HepG2 (cell line): ENCODE results near the gene HELZ. TPM values are rescaled to one million over a fixed set of nuclear protein-coding genes. Genes with fewer than 3 reads are reported as not detected.

ENCODE experiments used
- CHD4 ChIP-seq: fragments of 200-600 bp; sonication (generic); IDR thresholded peaks from 2 replicates; pipeline ENCODE4 v1.7.0; 2017; ENCODE audit warnings: mild to moderate bottlenecking, low read length, borderline replicate concordance
- DMAP1 ChIP-seq: IDR thresholded peaks from 2 replicates; pipeline ENCODE4 v1.6.1; 2016
- MYC ChIP-seq: sonication (generic); formaldehyde crosslinking; IDR thresholded peaks from 2 replicates; pipeline ENCODE4 v1.9.0; 2021; ENCODE audit warnings: missing genetic modification reagents, borderline replicate concordance
- NR2F1 ChIP-seq, 2 experiments: fragments of 450-650 bp in 1 of 2; formaldehyde crosslinking in 1 of 2; IDR thresholded peaks; 2 replicates each; pipeline versions ENCODE4 v1.5.0 to v1.6.1; 2016 to 2020; ENCODE audit warnings: mild to moderate bottlenecking in 1 of 2, missing compliant biosample characterization in 1 of 2, missing genetic modification reagents in 1 of 2, moderate library complexity in 1 of 2
- PHF5A ChIP-seq: IDR thresholded peaks from one replicate; pipeline ENCODE4 v1.6.1; 2018; ENCODE audit warnings: low read depth, missing genetic modification reagents; ENCODE audit not compliant: unreplicated experiment
- RAD51 ChIP-seq: fragments of 450-650 bp; IDR thresholded peaks from 2 replicates; pipeline ENCODE4 v1.6.1; 2016; ENCODE audit warnings: borderline replicate concordance
- SIN3A ChIP-seq: IDR thresholded peaks from 2 replicates; pipeline ENCODE4 v1.6.1; 2011; ENCODE audit warnings: low read depth, mild to moderate bottlenecking, control low read depth, low read length, borderline replicate concordance
- SNAI1 ChIP-seq: sonication (generic); formaldehyde crosslinking; IDR thresholded peaks from 2 replicates; pipeline ENCODE4 v1.5.0; 2020; ENCODE audit warnings: mild to moderate bottlenecking, missing genetic modification reagents, borderline replicate concordance
- SP1 ChIP-seq, 2 experiments: fragments of 450-650 bp in 1 of 2; sonication (generic) in 1 of 2; formaldehyde crosslinking in 1 of 2; IDR thresholded peaks; 2 replicates each; pipeline versions ENCODE4 v1.4.0 to v1.6.1; 2016 to 2020; ENCODE audit warnings: missing genetic modification reagents in 1 of 2
- SP140L ChIP-seq: sonication (generic); formaldehyde crosslinking; IDR thresholded peaks from 2 replicates; pipeline ENCODE4 v1.4.0; 2020; ENCODE audit warnings: missing genetic modification reagents, borderline replicate concordance
- ZNF160 ChIP-seq: sonication (generic); formaldehyde crosslinking; IDR thresholded peaks from 2 replicates; pipeline ENCODE4 v1.8.0; 2022; ENCODE audit warnings: mild to moderate bottlenecking, inconsistent platforms, missing genetic modification reagents
- polyA plus RNA-seq, 8 experiments: library from polyadenylated mRNA; depleted of rRNA in 3 of 8; stranded (reverse) in 7 of 8; unstranded in 1 of 8; fragments of >200 nt; fragmentation: Illumina TruSeq in 4 of 8; extraction: Trizol in 4 of 8; gene quantifications; 2 replicates each; pipeline versions ENCODE4 v1.2.1 to v1.2.3, GENCODE V29; 2011 to 2016; ENCODE audit warnings: low read depth in 4 of 8, missing spikeins in 1 of 8, mixed read lengths in 1 of 8; ENCODE audit not compliant: insufficient read depth in 1 of 8
- total RNA-seq, 5 experiments: library from RNA; depleted of rRNA; stranded (reverse); fragments of >200 nt; fragmentation: Illumina TruSeq; extraction: Trizol; gene quantifications; 2 replicates each; pipeline ENCODE4 v1.2.3, GENCODE V29; 2016; ENCODE audit warnings: low read depth in 1 of 5
- TF ChIP-seq, protein P1 (sequence below): sonication (generic); formaldehyde crosslinking; IDR thresholded peaks from 2 replicates; pipeline ENCODE4 v1.8.1; 2023; ENCODE audit warnings: mild to moderate bottlenecking, missing genetic modification reagents
- TF ChIP-seq, protein P2 (sequence below): sonication (generic); formaldehyde crosslinking; IDR thresholded peaks from 2 replicates; pipeline ENCODE4 v1.5.0; 2020; ENCODE audit warnings: missing genetic modification reagents
- TF ChIP-seq, protein P3 (sequence below): IDR thresholded peaks from 2 replicates; pipeline ENCODE4 v1.6.1; 2012; ENCODE audit warnings: low read length, improper control_type of control experiment
- TF ChIP-seq, protein P4 (sequence below): sonication (generic); formaldehyde crosslinking; IDR thresholded peaks from 2 replicates; pipeline ENCODE4 v1.9.0; 2021; ENCODE audit warnings: missing genetic modification reagents, mild to moderate bottlenecking, borderline replicate concordance
- TF ChIP-seq, protein P5 (sequence below): sonication (generic); formaldehyde crosslinking; IDR thresholded peaks from 2 replicates; pipeline ENCODE4 v1.4.0; 2020; ENCODE audit warnings: mild to moderate bottlenecking, missing genetic modification reagents, borderline replicate concordance
- TF ChIP-seq, protein P6 (sequence below): sonication (generic); formaldehyde crosslinking; IDR thresholded peaks from 2 replicates; pipeline ENCODE4 v1.4.0; 2020; ENCODE audit warnings: mild to moderate bottlenecking, low read depth, missing genetic modification reagents

The HELZ gene
- total and polyA plus RNA-seq, 2 of the 13 experiments (the other 11 are each of a cell fraction or from before 2014, with no cell fraction given), result 35.3 to 52.4 TPM

DNA sequence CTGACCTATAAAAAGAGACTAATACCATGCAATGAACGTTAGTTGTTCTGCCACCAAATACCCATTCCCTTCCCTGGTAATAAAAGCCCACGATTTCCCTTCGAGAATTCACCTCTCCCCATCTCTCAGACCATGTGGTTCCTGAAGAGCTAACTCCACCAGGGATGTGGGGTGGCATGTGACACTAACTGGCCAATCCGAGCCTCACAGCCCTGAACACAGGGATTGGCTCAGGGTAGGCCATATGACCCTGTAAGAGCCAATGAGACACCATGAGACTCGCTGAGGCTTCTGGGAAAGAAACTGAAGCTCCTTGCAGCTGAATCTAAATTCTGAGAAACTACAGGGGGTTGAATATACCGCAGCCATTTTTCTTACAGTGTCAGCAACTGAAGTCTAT lies 21.1 kb downstream of the HELZ start (continued):
- no peak for TF ChIP-seq ZNF160 (CRISPR knock-in tag)
- TF ChIP-seq, protein P1, sequence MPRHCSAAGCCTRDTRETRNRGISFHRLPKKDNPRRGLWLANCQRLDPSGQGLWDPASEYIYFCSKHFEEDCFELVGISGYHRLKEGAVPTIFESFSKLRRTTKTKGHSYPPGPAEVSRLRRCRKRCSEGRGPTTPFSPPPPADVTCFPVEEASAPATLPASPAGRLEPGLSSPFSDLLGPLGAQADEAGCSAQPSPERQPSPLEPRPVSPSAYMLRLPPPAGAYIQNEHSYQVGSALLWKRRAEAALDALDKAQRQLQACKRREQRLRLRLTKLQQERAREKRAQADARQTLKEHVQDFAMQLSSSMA, result no peak
- no peak for TF ChIP-seq SP140L (CRISPR knock-in tag)
- TF ChIP-seq SIN3A, result no peak
- TF ChIP-seq, protein P2, sequence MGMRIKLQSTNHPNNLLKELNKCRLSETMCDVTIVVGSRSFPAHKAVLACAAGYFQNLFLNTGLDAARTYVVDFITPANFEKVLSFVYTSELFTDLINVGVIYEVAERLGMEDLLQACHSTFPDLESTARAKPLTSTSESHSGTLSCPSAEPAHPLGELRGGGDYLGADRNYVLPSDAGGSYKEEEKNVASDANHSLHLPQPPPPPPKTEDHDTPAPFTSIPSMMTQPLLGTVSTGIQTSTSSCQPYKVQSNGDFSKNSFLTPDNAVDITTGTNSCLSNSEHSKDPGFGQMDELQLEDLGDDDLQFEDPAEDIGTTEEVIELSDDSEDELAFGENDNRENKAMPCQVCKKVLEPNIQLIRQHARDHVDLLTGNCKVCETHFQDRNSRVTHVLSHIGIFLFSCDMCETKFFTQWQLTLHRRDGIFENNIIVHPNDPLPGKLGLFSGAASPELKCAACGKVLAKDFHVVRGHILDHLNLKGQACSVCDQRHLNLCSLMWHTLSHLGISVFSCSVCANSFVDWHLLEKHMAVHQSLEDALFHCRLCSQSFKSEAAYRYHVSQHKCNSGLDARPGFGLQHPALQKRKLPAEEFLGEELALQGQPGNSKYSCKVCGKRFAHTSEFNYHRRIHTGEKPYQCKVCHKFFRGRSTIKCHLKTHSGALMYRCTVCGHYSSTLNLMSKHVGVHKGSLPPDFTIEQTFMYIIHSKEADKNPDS (CRISPR knock-in tag), result no peak
- TF ChIP-seq, protein P3, sequence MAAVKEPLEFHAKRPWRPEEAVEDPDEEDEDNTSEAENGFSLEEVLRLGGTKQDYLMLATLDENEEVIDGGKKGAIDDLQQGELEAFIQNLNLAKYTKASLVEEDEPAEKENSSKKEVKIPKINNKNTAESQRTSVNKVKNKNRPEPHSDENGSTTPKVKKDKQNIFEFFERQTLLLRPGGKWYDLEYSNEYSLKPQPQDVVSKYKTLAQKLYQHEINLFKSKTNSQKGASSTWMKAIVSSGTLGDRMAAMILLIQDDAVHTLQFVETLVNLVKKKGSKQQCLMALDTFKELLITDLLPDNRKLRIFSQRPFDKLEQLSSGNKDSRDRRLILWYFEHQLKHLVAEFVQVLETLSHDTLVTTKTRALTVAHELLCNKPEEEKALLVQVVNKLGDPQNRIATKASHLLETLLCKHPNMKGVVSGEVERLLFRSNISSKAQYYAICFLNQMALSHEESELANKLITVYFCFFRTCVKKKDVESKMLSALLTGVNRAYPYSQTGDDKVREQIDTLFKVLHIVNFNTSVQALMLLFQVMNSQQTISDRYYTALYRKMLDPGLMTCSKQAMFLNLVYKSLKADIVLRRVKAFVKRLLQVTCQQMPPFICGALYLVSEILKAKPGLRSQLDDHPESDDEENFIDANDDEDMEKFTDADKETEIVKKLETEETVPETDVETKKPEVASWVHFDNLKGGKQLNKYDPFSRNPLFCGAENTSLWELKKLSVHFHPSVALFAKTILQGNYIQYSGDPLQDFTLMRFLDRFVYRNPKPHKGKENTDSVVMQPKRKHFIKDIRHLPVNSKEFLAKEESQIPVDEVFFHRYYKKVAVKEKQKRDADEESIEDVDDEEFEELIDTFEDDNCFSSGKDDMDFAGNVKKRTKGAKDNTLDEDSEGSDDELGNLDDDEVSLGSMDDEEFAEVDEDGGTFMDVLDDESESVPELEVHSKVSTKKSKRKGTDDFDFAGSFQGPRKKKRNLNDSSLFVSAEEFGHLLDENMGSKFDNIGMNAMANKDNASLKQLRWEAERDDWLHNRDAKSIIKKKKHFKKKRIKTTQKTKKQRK, result no peak
- no peak for TF ChIP-seq SP1 (IDR thresholded peaks at IDR 0.05)
- no peak for TF ChIP-seq SP1 (CRISPR knock-in tag; IDR thresholded peaks at IDR 0.05)
- TF ChIP-seq MYC (CRISPR knock-in tag), result no peak
- TF ChIP-seq, protein P4, sequence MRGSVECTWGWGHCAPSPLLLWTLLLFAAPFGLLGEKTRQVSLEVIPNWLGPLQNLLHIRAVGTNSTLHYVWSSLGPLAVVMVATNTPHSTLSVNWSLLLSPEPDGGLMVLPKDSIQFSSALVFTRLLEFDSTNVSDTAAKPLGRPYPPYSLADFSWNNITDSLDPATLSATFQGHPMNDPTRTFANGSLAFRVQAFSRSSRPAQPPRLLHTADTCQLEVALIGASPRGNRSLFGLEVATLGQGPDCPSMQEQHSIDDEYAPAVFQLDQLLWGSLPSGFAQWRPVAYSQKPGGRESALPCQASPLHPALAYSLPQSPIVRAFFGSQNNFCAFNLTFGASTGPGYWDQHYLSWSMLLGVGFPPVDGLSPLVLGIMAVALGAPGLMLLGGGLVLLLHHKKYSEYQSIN (CRISPR knock-in tag), result no peak
- TF ChIP-seq DMAP1 (CRISPR knock-in tag), result no peak
- no peak for TF ChIP-seq NR2F1 (CRISPR knock-in tag; IDR thresholded peaks at IDR 0.05)
- no peak for TF ChIP-seq SNAI1
- TF ChIP-seq, protein P5, sequence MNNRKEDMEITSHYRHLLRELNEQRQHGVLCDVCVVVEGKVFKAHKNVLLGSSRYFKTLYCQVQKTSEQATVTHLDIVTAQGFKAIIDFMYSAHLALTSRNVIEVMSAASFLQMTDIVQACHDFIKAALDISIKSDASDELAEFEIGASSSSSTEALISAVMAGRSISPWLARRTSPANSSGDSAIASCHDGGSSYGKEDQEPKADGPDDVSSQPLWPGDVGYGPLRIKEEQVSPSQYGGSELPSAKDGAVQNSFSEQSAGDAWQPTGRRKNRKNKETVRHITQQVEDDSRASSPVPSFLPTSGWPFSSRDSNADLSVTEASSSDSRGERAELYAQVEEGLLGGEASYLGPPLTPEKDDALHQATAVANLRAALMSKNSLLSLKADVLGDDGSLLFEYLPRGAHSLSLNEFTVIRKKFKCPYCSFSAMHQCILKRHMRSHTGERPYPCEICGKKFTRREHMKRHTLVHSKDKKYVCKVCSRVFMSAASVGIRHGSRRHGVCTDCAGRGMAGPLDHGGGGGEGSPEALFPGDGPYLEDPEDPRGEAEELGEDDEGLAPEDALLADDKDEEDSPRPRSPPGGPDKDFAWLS (CRISPR knock-in tag), result no peak
- TF ChIP-seq RAD51, result peak; percentile 17; the same call in 1 of the 2 replicates
- TF ChIP-seq PHF5A (CRISPR knock-in tag), result no peak
- TF ChIP-seq CHD4, result no peak
- TF ChIP-seq, protein P6, sequence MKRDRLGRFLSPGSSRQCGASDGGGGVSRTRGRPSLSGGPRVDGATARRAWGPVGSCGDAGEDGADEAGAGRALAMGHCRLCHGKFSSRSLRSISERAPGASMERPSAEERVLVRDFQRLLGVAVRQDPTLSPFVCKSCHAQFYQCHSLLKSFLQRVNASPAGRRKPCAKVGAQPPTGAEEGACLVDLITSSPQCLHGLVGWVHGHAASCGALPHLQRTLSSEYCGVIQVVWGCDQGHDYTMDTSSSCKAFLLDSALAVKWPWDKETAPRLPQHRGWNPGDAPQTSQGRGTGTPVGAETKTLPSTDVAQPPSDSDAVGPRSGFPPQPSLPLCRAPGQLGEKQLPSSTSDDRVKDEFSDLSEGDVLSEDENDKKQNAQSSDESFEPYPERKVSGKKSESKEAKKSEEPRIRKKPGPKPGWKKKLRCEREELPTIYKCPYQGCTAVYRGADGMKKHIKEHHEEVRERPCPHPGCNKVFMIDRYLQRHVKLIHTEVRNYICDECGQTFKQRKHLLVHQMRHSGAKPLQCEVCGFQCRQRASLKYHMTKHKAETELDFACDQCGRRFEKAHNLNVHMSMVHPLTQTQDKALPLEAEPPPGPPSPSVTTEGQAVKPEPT (CRISPR knock-in tag), result no peak
